Measurements from ENCODE around the gene PDE6B.

The PDE6B gene

DNA sequence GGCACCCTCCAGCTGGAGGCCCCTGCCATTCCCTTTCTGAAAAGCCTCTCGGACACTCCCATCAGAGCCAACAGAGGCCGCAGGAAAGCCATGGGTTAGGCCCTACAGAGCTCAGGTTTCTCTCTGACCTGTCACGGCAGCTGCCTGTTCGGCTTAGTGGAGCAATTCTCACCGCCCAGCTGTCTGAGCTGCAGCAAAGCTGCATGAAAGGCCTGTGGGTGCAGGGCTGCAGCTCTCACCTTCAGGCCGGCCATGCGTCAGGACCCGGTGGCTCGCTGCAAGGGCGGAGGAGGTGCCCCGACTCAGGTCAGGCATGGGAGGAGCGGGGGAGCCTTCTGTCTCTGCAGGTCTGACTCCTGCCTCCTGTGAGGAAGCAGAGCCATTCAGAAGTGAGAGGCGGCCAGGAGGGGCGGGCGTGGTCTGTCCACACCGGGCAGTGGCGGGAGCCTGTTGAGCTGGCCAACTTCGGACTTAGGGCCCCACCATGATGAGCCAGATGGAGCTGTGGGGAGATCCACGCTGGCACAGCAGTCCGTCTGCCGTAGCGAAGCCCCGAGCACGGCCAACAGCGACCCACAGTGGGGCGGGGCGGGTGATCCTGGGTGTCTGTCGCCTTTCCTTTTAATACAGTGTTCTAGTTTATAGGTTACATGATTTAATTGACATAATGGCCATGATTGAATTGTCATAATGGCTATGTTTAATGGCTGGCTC lies 23.4 kb downstream of the PDE6B start:
- Histone ChIP-seq H3K4me3 (ENCODE audit: low read depth, low read length) (peak overlapping the region; percentile 39), H3K27me3 (ENCODE audit: insufficient read depth, low read depth, severe bottlenecking) (no peaks in the 10 kb centered on the region), H3K9me3 (ENCODE audit: severe bottlenecking) (peaks cover 2% of the 10 kb centered on the region), H3K27ac (peak overlapping the region; percentile 92), H3K36me3 (peaks cover 24% of the 10 kb centered on the region)
- peak; percentile 96 for DNase-seq
- TF ChIP-seq, protein P1, sequence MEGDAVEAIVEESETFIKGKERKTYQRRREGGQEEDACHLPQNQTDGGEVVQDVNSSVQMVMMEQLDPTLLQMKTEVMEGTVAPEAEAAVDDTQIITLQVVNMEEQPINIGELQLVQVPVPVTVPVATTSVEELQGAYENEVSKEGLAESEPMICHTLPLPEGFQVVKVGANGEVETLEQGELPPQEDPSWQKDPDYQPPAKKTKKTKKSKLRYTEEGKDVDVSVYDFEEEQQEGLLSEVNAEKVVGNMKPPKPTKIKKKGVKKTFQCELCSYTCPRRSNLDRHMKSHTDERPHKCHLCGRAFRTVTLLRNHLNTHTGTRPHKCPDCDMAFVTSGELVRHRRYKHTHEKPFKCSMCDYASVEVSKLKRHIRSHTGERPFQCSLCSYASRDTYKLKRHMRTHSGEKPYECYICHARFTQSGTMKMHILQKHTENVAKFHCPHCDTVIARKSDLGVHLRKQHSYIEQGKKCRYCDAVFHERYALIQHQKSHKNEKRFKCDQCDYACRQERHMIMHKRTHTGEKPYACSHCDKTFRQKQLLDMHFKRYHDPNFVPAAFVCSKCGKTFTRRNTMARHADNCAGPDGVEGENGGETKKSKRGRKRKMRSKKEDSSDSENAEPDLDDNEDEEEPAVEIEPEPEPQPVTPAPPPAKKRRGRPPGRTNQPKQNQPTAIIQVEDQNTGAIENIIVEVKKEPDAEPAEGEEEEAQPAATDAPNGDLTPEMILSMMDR (IDR thresholded peaks at IDR 0.05; ENCODE audit: low read depth, low read length): peak; percentile 66

DNA sequence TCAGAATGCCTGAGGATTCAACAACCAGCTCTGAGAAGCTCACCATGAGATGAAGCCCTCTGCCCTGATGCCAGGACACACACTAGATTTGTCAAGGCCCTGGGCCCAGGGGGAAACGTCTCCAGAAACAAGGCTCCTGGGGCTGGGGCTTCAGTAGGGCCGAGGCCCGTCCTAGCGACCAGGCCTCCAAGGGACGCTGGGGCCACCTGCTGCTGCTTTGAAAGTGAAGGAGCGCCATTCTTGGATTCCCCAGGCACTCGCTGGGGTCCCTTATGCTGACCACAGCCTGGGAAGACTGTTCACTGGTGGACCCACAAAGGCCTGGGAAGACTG lies 23.9 kb downstream of the PDE6B start:
- H3K36me3 ChIP-seq: peaks cover 24% of the 10 kb centered on the region
- H3K27me3 ChIP-seq (ENCODE audit: insufficient read depth, low read depth, severe bottlenecking): no peaks in the 10 kb centered on the region
- H3K9me3 ChIP-seq (ENCODE audit: severe bottlenecking): peaks cover 2% of the 10 kb centered on the region
- H3K4me3 ChIP-seq (ENCODE audit: low read depth, low read length): no peak overlapping the region
- TF ChIP-seq, protein P1 (IDR thresholded peaks at IDR 0.05; ENCODE audit: low read depth, low read length): no peak
- DNase-seq: no peak
- H3K27ac ChIP-seq: peak overlapping the region; percentile 92

DNA sequence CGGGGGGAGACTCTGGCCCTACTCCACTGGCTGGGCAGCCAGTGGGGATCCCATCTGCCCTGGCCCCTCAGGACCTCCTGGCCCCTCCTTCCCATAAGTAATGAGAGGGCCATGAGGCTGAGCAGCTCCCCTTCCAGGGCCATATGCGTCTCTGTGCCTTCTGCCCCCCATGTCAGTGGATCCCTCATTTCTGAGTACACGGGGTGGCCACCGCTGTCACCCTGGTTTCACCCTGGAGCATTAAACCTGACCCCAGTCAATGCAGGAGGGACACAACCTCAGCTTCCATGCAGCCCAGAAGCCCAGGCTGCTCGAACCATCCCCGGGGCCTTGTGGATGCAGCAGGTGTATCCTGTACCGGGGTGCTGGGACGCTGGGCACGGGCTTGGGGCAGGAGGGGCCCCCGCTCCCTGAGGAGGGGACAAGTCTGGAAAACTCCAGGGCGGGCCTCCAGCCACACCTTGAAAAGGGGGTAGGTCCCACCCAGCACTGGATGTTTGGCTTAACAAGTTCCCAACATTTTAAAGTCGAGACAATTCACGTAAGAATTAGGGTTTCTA lies 24.5 kb downstream of the PDE6B start:
- no peaks in the 10 kb centered on the region for H3K27me3 ChIP-seq (ENCODE audit: insufficient read depth, low read depth, severe bottlenecking)
- H3K9me3 ChIP-seq (ENCODE audit: severe bottlenecking): no peaks in the 10 kb centered on the region

DNA sequence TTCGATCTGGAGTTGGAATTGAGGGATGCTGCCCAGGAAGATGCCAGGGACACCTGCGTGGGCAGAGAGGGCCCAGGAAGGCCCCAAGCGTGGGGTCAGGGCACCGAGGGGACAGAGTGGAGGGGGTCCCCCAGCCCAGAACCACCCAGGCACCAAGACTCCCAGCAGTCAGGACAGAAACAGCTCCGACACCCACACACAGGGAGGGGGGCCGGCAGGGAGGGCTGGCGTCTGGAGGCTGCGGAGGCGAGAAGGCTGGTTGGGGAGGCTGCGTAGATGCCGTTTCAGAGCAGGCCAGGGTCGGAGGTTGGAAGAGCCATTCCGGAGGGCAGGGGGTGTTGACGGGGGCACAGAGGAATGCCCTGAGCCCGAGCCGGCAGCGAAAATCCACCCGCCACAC lies 25.1 kb downstream of the PDE6B start:
- Histone ChIP-seq H3K4me3 (ENCODE audit: low read depth, low read length) (no peak overlapping the region), H3K27me3 (ENCODE audit: insufficient read depth, low read depth, severe bottlenecking) (no peaks in the 10 kb centered on the region), H3K27ac (peak overlapping the region; percentile 92; the same call in 1 of the 2 replicates), H3K9me3 (ENCODE audit: severe bottlenecking) (no peaks in the 10 kb centered on the region), H3K36me3 (peaks cover 18% of the 10 kb centered on the region)
- TF ChIP-seq, protein P1 (IDR thresholded peaks at IDR 0.05; ENCODE audit: low read depth, low read length): no peak
- DNase-seq: no peak

More for the DNA sequence above, 24.5 kb downstream of the PDE6B start:
- DNase-seq: no peak
- TF ChIP-seq, protein P1 (IDR thresholded peaks at IDR 0.05; ENCODE audit: low read depth, low read length): no peak
- Histone ChIP-seq H3K4me3 (ENCODE audit: low read depth, low read length) (no peak overlapping the region), H3K27ac (peak overlapping the region; percentile 92), H3K36me3 (peaks cover 20% of the 10 kb centered on the region)

DNA sequence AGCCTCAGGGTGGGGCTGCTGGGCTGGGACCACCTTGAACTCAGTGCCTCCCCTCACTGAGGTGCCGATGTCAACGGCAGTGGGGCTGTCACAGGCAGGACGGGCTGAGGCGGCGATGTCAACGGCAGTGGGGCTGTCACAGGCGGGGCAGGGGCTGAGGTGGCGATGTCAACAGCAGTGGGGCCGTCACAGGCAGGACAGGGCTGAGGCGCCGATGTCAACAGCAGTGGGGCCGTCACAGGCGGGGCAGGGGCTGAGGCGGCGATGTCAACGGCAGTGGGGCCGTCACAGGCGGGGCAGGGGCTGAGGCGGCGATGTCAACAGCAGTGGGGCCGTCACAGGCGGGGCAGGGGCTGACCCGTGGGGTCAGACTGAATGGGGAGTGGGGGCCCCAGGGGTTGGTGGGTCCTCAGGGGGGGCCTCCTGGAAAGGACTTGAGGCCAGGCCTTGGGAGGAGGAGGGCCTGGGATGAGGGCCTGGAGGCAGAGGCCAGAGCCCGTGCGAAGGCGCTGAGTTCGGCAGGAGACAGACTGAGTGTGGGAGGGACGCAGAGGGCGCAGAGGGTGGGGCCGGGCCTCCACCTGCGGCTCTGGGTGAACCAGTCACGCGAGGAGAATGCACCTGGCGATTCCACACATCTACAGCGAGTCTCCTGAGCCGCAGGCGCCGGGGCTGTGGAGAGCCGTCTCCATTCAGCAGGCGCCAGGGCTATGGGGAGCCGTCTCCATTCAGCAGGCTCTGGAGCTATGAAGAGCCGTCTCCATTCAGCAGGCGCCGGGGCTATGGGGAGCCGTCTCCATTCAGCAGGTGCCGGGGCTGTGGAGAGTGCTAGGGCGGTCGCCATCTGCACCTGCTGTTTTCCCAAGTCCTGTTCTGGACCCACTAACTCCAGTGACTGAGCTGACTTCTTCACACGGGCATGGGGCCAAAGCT lies 25.8 kb downstream of the PDE6B start:
- DNase-seq: no peak
- Histone ChIP-seq H3K27ac (no peak overlapping the region), H3K9me3 (ENCODE audit: severe bottlenecking) (no peaks in the 10 kb centered on the region), H3K36me3 (peaks cover 23% of the 10 kb centered on the region), H3K27me3 (ENCODE audit: insufficient read depth, low read depth, severe bottlenecking) (no peaks in the 10 kb centered on the region), H3K4me3 (ENCODE audit: low read depth, low read length) (no peak overlapping the region)
- TF ChIP-seq, protein P1 (IDR thresholded peaks at IDR 0.05; ENCODE audit: low read depth, low read length): no peak
